GM12873 (cell line): ENCODE results near the gene SYNM.

ENCODE experiments used
- CTCF ChIP-seq: IDR thresholded peaks from 2 replicates; pipeline ENCODE4 v1.5.1; 2012; ENCODE audit warnings: low read depth, mild to moderate bottlenecking, moderate library complexity, low read length, control low read depth; ENCODE audit not compliant: insufficient read depth; ENCODE audit errors: missing control alignments

Gene SYNM

GRCh38 chr15:99163271-99164062, 58.6 kb downstream of the SYNM start:
- no peak for TF ChIP-seq CTCF

GRCh38 chr15:99164119-99164518, 59.2 kb downstream of the SYNM start:
- TF ChIP-seq CTCF: no peak

- TF ChIP-seq CTCF: no peak
Measured at GRCh38 chr15:99165020-99165790, 60.3 kb downstream of the SYNM start.

GRCh38 chr15:99165956-99166689, 61.2 kb downstream of the SYNM start:
- no peak for TF ChIP-seq CTCF

GRCh38 chr15:99167201-99167600, 62.3 kb downstream of the SYNM start:
- no peak for TF ChIP-seq CTCF

- TF ChIP-seq CTCF: no peak
Measured at GRCh38 chr15:99167640-99168039, 62.8 kb downstream of the SYNM start.
